Left cardiac atrium (tissue), 4 donors: Measurements from ENCODE around the gene AMBRA1. TPM values are rescaled to one million over a fixed set of nuclear protein-coding genes. Genes with fewer than 3 reads are reported as not detected.

Experiments
- ATAC-seq, 2 donors: fragments of 200-7000 bp; cut with Tn5 transposase; one replicate each; pipeline ENCODE4 v1.9.1; 2020; ENCODE audit warnings: mild to moderate bottlenecking in 2 of 2, moderate library complexity in 2 of 2
- DNase-seq: peaks from one replicate; pipeline ENCODE4 v3.0.0-alpha.2; 2020
- intact Hi-C, 2 donors: fragments of 100-400 bp; cut with DNase I; formaldehyde crosslinking; loops; one replicate each; pipeline versions ENCODE4 v1.14.1 to v1.15.1; 2022 to 2023
- total RNA-seq, 2 donors: library from RNA; stranded (reverse); fragmentation: NEBNext Ultra II Directional; extraction: Animal tissue kit (Norgen Biotek cat#: 25700); gene quantifications; one replicate each; pipeline ENCODE4 v1.2.1, GENCODE V29; 2021
- donor health status: DM: no; HTN: yes; CAD: no.
- donor health status: DM: no; HTN: yes; CAD: no; lungs with severe emphysema.
- donor health status: DM: yes; HTN: yes; CAD: no.
- donor health status: Dilated cardiomyopathy.

AMBRA1 gene
- total RNA-seq, 2 donors from 2014 or later: 14.9 to 20.1 TPM

DNA sequence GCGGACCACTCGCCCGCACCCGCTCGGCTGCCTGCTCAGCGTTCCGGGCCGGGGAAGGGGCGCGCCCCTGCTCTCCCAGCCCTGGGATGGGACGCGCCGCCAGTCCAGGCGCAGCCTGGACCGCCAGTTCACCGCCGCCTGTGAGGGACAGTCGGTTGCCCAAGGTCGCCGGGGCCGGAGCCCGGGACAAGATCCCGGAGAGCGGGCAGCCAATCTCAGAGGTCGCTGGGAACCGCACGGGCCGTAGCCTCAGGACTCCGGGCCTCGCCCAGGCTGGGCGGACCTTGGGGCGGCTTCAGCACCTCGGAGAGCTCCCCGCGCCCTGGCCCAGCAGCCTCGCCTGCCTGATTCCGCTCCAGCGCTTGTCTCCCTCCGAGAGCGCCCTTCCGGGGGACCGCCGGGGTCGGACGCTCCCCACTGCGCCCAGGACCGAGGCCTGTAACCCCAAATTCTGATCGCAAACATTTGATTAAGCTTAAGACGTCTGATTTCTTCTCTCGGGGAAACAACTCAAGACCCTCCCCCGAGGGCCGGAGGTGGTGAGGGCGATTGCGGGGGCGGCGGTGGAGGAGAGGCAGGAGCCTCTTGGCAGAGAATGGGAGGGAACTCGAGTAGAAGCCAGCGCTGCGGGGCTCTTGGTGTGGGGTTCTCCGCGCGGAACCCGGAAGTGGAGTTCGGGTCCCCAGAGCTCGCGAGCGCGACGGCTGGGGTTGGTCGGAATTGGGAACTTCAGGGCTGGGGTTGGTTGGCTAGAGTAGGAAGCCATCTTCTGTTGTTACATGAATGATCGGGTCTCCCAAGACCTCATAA lies 201.2 kb downstream of the AMBRA1 start:
- ATAC-seq: peak; percentile 92
- DNase-seq: peak; percentile 89
- intact Hi-C loops: no loop called here

GRCh38 chr11:46391578-46392420 lies 202.0 kb downstream of the AMBRA1 start, which contains the start of gene CHRM4:
Gene CHRM4, minus strand, starts transcription at chr11:46391776. Its CDS starts 5,219 bp downstream, at chr11:46386557.
- peak; percentile 57 for DNase-seq
- intact Hi-C loops: loop anchor here in 1 of 2 donors (2.0 kb wide), 1 partner anchor 147 kb away; no protein-coding TSS in a partner anchor
- peak; percentile 6 to 29 for ATAC-seq

- ATAC-seq: no peak
- DNase-seq: no peak
- intact Hi-C loops: loop anchor here in 1 of 2 donors (2.0 kb wide), 1 partner anchor 148 kb away; no protein-coding TSS in a partner anchor
Observed at GRCh38 chr11:46391186-46391577, 202.6 kb downstream of the AMBRA1 start.

DNA sequence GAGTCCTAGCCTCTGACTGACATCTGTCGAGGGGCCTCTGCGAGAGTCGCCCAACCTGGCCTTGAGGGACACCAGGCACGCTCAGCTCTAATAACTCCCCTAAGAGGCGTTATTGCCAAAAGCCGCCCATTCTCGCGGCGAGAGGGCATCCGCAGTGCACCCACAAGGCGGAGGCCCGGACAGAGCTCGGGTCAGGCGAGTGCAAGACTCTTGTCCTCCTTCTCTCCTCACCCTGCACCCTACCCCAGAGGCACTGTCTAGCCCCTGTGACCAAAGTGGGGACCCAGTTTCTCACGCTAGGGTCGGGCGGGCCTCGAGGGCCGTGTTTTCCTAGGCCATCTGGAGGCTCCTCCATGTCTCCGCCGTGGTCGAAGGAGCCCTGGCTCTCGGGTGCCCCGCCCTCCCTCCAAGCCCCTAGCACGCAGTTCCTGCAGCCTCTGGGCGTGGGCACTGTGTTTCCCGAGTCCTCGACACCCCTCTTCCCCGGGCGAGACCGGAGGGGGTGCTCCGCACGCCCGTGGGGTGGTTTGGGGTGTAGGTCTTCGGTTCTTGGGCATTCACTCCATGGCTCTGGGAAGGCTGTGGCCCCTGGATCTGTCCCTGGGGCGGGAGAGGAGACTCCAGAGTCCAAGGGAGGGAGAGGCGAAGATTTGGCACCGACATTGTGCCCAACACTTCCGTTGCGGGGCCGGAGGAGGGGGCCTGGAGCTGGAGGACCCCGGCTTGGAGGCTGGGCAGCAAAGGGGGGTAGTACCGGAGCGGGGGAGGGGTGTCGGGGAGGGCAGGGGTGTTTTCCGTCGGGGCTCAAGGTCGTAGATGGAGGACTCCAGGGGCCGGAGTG lies 203.3 kb downstream of the AMBRA1 start:
- DNase-seq: no peak
- intact Hi-C loops: loop anchor here in 1 of 2 donors (2.0 kb wide), 1 partner anchor 148 kb away; no protein-coding TSS in a partner anchor
- no peak for ATAC-seq

- intact Hi-C loops: loop anchor here (2.0 to 10.0 kb wide), 3 partner anchors 148 to 235 kb away; no protein-coding TSS in a partner anchor
- ATAC-seq: peak; percentile 61 to 65
- peak; percentile 75 for DNase-seq
Observed at GRCh38 chr11:46389450-46390330, 204.1 kb downstream of the AMBRA1 start.

DNA sequence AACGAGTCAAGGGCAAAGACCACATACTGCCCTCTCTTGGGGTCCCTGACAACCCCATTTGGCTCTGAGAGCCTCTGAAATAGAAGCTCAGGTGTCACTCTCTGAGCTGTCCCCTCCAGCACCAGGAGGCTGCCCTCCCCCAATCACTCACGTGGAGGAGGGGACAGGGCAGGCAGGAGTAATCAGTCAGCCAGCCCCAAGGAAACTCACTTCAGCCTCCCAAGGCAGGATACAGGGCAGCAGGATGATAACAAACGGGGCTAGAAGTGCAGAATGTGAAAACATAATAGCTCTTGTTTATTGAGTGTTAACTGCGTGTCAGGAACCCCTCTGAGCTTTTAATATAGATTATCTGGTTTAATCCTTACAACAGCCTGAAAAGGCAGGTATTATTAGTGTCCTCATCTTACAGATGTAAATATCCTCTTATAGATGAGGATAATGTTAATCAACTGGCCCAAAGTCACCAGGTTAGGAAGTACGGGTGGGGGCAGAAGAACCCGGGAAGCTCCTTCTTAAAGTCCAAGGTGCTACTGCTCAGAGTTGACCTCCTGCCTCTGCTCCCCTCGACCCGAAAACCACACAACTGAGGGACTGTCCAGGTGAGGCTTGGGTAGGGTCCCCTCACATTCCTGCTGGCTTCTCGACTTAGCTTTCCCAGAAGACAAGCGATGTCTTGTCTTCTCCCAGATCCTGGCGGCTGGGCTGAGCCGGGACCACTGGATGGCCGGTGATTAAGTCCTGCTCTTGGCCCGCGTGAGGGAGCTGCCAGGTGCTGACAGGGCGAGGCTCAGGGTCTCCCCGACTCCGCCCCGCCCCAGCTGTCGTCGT lies 205.0 kb downstream of the AMBRA1 start:
- intact Hi-C loops: loop anchor here (5.0 to 10.0 kb wide), 2 partner anchors 148 to 236 kb away; no protein-coding TSS in a partner anchor
- ATAC-seq: no peak
- no peak for DNase-seq

- DNase-seq (no peak), ATAC-seq (peak in 1 of 2 donors; percentile 4)
- intact Hi-C loops: loop anchor here (5.0 to 10.0 kb wide), 2 partner anchors 149 to 237 kb away; no protein-coding TSS in a partner anchor
Observed at GRCh38 chr11:46387919-46388618, 205.8 kb downstream of the AMBRA1 start.

- intact Hi-C loops: loop anchor here (5.0 to 10.0 kb wide), 2 partner anchors 150 to 237 kb away; no protein-coding TSS in a partner anchor
- DNase-seq: no peak
- ATAC-seq: no peak
Observed at GRCh38 chr11:46387456-46387855, 206.4 kb downstream of the AMBRA1 start.

- DNase-seq (no peak), ATAC-seq (no peak)
- intact Hi-C loops: loop anchor here (5.0 to 10.0 kb wide), 2 partner anchors 151 to 238 kb away; no protein-coding TSS in a partner anchor
Observed at GRCh38 chr11:46386674-46387073, 207.1 kb downstream of the AMBRA1 start.

- DNase-seq (no peak), ATAC-seq (no peak)
- intact Hi-C loops: loop anchor here (5.0 to 10.0 kb wide), 2 partner anchors 151 to 239 kb away; no protein-coding TSS in a partner anchor
Observed at GRCh38 chr11:46386005-46386578, 207.7 kb downstream of the AMBRA1 start.

DNA sequence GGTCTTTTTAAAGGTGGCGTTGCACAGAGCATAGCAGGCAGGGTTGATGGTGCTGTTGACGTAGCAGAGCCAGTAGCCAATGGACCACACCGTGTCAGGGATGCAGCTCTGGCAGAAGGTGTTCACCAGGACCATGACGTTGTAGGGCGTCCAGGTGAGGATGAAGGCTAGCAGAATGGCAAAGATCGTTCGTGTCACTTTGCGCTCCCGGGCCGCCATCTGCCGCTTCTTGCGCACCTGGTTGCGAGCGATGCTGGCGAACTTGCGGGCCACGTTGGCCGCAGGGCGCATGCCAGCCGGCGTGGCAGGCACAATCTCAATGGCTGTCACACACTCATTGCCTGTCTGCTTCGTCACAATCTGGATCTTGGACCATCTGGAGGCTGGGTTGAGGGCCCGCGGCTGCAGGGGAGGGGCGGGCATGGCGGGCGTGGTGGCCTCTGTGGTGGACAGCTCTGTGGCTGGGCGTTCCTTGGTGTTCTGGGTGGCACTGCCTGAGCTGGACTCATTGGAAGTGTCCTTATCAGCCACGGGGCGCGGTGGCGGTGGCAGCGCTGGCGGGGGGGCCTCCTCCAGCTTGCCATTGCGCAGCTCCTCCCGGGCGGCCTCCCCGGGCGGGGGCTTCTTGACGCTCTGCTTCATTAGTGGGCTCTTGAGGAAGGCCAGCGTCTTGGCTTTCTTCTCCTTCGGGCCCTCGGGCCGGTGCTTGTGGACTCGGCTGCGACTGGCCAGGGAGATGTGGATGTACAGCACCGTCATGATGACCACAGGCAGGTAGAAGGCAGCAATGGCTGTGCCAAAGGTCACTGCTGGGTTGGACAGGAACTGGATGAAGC lies 208.4 kb downstream of the AMBRA1 start:
- intact Hi-C loops: loop anchor here (5.0 to 10.0 kb wide), 2 partner anchors 152 to 239 kb away; no protein-coding TSS in a partner anchor
- DNase-seq (no peak), ATAC-seq (no peak)

DNA sequence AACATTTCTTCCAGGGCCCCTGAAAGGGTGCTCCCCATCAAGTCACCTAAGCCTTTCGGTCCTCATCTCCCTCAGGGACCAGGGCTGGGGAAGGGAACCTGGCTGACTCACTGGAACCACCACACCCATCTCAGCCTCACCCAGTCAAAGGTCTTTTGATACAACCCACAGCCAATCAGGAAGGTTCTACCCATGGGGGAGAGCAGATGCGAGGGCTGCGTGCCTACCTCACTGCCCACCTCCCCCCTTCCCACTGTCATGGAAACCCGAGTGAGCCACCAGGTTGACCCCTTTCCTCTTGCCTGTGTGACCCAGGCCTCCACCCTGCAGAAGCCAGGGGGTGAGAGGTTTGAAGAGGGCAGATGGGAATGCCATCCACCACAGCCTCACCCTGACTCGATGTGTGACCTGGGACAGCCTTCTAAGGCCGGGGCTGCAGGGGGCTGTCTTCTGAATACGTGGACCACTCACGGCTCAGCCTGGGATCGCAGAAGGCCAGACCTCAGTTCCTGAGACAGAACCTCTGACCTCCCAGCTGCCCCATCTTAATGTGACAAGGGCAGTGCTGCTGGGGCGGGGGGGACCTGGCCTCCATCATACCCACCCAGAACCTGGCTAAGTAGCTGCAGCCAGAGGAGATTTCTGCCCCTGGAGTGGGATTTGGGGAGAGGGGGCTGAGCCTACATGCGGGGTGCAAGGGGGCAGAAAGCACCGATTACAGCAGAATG lies 209.7 kb downstream of the AMBRA1 start:
- no peak for ATAC-seq
- DNase-seq: no peak

GRCh38 chr11:46383404-46383758 lies 210.4 kb downstream of the AMBRA1 start:
- no peak for DNase-seq
- ATAC-seq: no peak
- intact Hi-C loops: loop anchor here in 1 of 2 donors (10.0 kb wide), 1 partner anchor 241 kb away; no protein-coding TSS in a partner anchor

More for the DNA sequence above, 209.7 kb downstream of the AMBRA1 start:
- intact Hi-C loops: loop anchor here in 1 of 2 donors (10.0 kb wide), 1 partner anchor 241 kb away; no protein-coding TSS in a partner anchor
